Type B pancreatic cell (in vitro differentiated cells): ENCODE measurements around the gene ARL3. TPM values are rescaled to one million over a fixed set of nuclear protein-coding genes. Genes with fewer than 3 reads are reported as not detected.

Experiments
- DNase-seq: peaks from one replicate; pipeline ENCODE4 v3.0.0; 2021; ENCODE audit warnings: mixed read lengths; ENCODE audit not compliant: unreplicated experiment; ENCODE audit errors: extremely low spot score
- H3K27ac Mint-ChIP-seq: 2 replicates; pipeline ENCODE4 v1.8.0; 2021; ENCODE audit warnings: mild to moderate bottlenecking, mixed read lengths
- H3K27me3 Mint-ChIP-seq: 2 replicates; pipeline ENCODE4 v1.8.0; 2021; ENCODE audit warnings: mixed read lengths
- H3K36me3 Mint-ChIP-seq: 2 replicates; pipeline ENCODE4 v1.8.0; 2021; ENCODE audit warnings: mixed read lengths
- H3K4me1 Mint-ChIP-seq: one replicate; pipeline ENCODE4 v1.8.0; 2021; ENCODE audit warnings: mixed read lengths; ENCODE audit not compliant: unreplicated experiment
- H3K4me3 Mint-ChIP-seq: 2 replicates; pipeline ENCODE4 v1.8.0; 2021; ENCODE audit warnings: mild to moderate bottlenecking, mixed read lengths
- H3K9me3 Mint-ChIP-seq: 2 replicates; pipeline ENCODE4 v1.8.0; 2021; ENCODE audit warnings: mixed read lengths
- CTCF ChIP-seq: fragments of 200-600 bp; sonication (generic); conservative IDR thresholded peaks from 2 replicates; pipeline ENCODE4 v1.5.0; 2021; ENCODE audit warnings: antibody characterized with exemption, mild to moderate bottlenecking
- total RNA-seq: library from RNA; stranded (reverse); gene quantifications from 2 replicates; pipeline ENCODE4 v1.2.1, GENCODE V29; 2021; ENCODE audit warnings: low replicate concordance

ARL3 gene
- total RNA-seq, 1 donor from 2014 or later: 15.8 TPM

GRCh38 chr10:102679596-102679995 is 34.6 kb downstream of the ARL3 start:
- no peak for TF ChIP-seq CTCF
- H3K27me3 Mint-ChIP-seq: no peaks in the 10 kb centered on the region
- H3K27ac Mint-ChIP-seq: no peak overlapping the region
- peaks cover 24% of the 10 kb centered on the region for H3K36me3 Mint-ChIP-seq
- no peak overlapping the region for H3K4me3 Mint-ChIP-seq
- DNase-seq: no peak
- peaks cover 62% of the 10 kb centered on the region for H3K4me1 Mint-ChIP-seq
- no peaks in the 10 kb centered on the region for H3K9me3 Mint-ChIP-seq

GRCh38 chr10:102678842-102679289 is 35.3 kb downstream of the ARL3 start:
- Mint-ChIP-seq H3K27ac (peak overlapping the region; percentile 19), H3K9me3 (no peaks in the 10 kb centered on the region), H3K4me1 (peaks cover 69% of the 10 kb centered on the region), H3K27me3 (no peaks in the 10 kb centered on the region), H3K36me3 (peaks cover 23% of the 10 kb centered on the region), H3K4me3 (peak overlapping the region; percentile 44)
- no peak for DNase-seq
- TF ChIP-seq CTCF: peak; percentile 84

- peaks cover 17% of the 10 kb centered on the region for H3K36me3 Mint-ChIP-seq
- peaks cover 77% of the 10 kb centered on the region for H3K4me1 Mint-ChIP-seq
- peak overlapping the region; percentile 63 for H3K27ac Mint-ChIP-seq
- no peak for TF ChIP-seq CTCF
- no peaks in the 10 kb centered on the region for H3K27me3 Mint-ChIP-seq
- peak overlapping the region; percentile 44 for H3K4me3 Mint-ChIP-seq
- no peak for DNase-seq
- no peaks in the 10 kb centered on the region for H3K9me3 Mint-ChIP-seq
Observed at GRCh38 chr10:102678068-102678400, 36.2 kb downstream of the ARL3 start.

GRCh38 chr10:102677331-102678067 is 36.7 kb downstream of the ARL3 start:
- Mint-ChIP-seq H3K4me3 (peak overlapping the region; percentile 44), H3K4me1 (peaks cover 77% of the 10 kb centered on the region), H3K36me3 (peaks cover 17% of the 10 kb centered on the region), H3K9me3 (no peaks in the 10 kb centered on the region), H3K27me3 (no peaks in the 10 kb centered on the region), H3K27ac (peak overlapping the region; percentile 63)
- no peak for DNase-seq
- TF ChIP-seq CTCF: no peak

GRCh38 chr10:102676534-102677315 is 37.5 kb downstream of the ARL3 start:
- Mint-ChIP-seq H3K4me1 (peaks cover 76% of the 10 kb centered on the region), H3K27me3 (no peaks in the 10 kb centered on the region), H3K9me3 (no peaks in the 10 kb centered on the region), H3K27ac (peak overlapping the region; percentile 76), H3K4me3 (peak overlapping the region; percentile 41), H3K36me3 (peaks cover 9% of the 10 kb centered on the region)
- TF ChIP-seq CTCF: no peak
- DNase-seq: no peak
